ENCODE measurements around the gene SLX9. TPM values are rescaled to one million over a fixed set of nuclear protein-coding genes. Genes with fewer than 3 reads are reported as not detected.

Gene SLX9
- total RNA-seq, 6 experiments from 2014 or later, result 15.0 to 27.9 (median 17.1) TPM

GRCh38 chr21:44940116-44940631 lies 345 bp downstream of the SLX9 start:
- H3K27me3 ChIP-seq, result no peaks in the 10 kb centered on the region
- WGBS (ENCODE audit: insufficient coverage, low coverage, low lambda C conversion rate, missing lambda C conversion rate), result 2% methylated on average over 5 of the region's 53 CpGs
- peak in 1 of 3 donors; percentile 55 for DNase-seq
- H3K36me3 ChIP-seq, result peaks cover 0 to 8% (median 4%) of the 10 kb centered on the region in 4 donors
- intact Hi-C loops (cut with DNase I), result no loop called here
- H3K4me3 ChIP-seq, result peak overlapping the region; percentile 84 to 89 (median 87)
- peak overlapping the region in 1 of 3 donors; percentile 48 for H3K27ac ChIP-seq
- no peaks in the 10 kb centered on the region for H3K9me3 ChIP-seq
- ATAC-seq, result peak; percentile 7 to 44 (median 24)
- TF ChIP-seq CTCF (IDR thresholded peaks at IDR 0.05), result no peak
- peaks cover 0 to 22% (median 10%) of the 10 kb centered on the region in 4 donors for H3K4me1 ChIP-seq

GRCh38 chr21:44941567-44941966 lies 1.7 kb downstream of the SLX9 start:
- ATAC-seq (no peak), DNase-seq (peak in 1 of 3 donors; percentile 33)
- 83% methylated on average over 2 of the region's 8 CpGs for WGBS (ENCODE audit: insufficient coverage, low coverage, low lambda C conversion rate, missing lambda C conversion rate)
- peaks cover 0 to 8% (median 4%) of the 10 kb centered on the region in 4 donors for H3K36me3 ChIP-seq
- H3K27ac ChIP-seq, result no peak overlapping the region
- no peak for TF ChIP-seq CTCF (IDR thresholded peaks at IDR 0.05)
- TF ChIP-seq POLR2A (IDR thresholded peaks at IDR 0.05), result no peak
- H3K4me3 ChIP-seq, result no peak overlapping the region
- H3K9me3 ChIP-seq, result no peaks in the 10 kb centered on the region
- peaks cover 0 to 22% (median 10%) of the 10 kb centered on the region in 4 donors for H3K4me1 ChIP-seq
- intact Hi-C loops (cut with DNase I), result no loop called here
- H3K27me3 ChIP-seq, result no peaks in the 10 kb centered on the region

GRCh38 chr21:44942566-44942965 lies 2.7 kb downstream of the SLX9 start:
- Histone ChIP-seq H3K9me3 (no peaks in the 10 kb centered on the region), H3K4me3 (no peak overlapping the region), H3K4me1 (peaks cover 0 to 24% (median 11%) of the 10 kb centered on the region in 4 donors), H3K27me3 (no peaks in the 10 kb centered on the region), H3K27ac (no peak overlapping the region), H3K36me3 (peaks cover 0 to 8% (median 4%) of the 10 kb centered on the region in 4 donors)
- no peak for DNase-seq
- WGBS (ENCODE audit: insufficient coverage, low coverage, low lambda C conversion rate, missing lambda C conversion rate), result 71% methylated on average over 2 of the region's 2 CpGs
- no peak for TF ChIP-seq POLR2A (IDR thresholded peaks at IDR 0.05)
- TF ChIP-seq CTCF (IDR thresholded peaks at IDR 0.05), result no peak
- intact Hi-C loops (cut with DNase I), result no loop called here
- no peak for ATAC-seq

GRCh38 chr21:44943005-44943685 lies 3.3 kb downstream of the SLX9 start:
- Histone ChIP-seq H3K9me3 (no peaks in the 10 kb centered on the region), H3K27ac (no peak overlapping the region), H3K4me1 (peaks cover 0 to 27% (median 13%) of the 10 kb centered on the region in 4 donors), H3K36me3 (peaks cover 0 to 8% (median 4%) of the 10 kb centered on the region in 4 donors), H3K4me3 (no peak overlapping the region), H3K27me3 (no peaks in the 10 kb centered on the region)
- DNase-seq, result peak in 1 of 3 donors; percentile 41
- WGBS (ENCODE audit: insufficient coverage, low coverage, low lambda C conversion rate, missing lambda C conversion rate), result 71% methylated on average over 6 of the region's 15 CpGs
- intact Hi-C loops (cut with DNase I), result no loop called here
- ATAC-seq, result no peak
- no peak for TF ChIP-seq CTCF (IDR thresholded peaks at IDR 0.05)
- TF ChIP-seq POLR2A (IDR thresholded peaks at IDR 0.05), result no peak

Measured in right lobe of liver (tissue), 6 donors.